Suprapubic skin (tissue), 4 donors: ENCODE results near the gene GRID2. TPM values are rescaled to one million over a fixed set of nuclear protein-coding genes. Genes with fewer than 3 reads are reported as not detected.

ENCODE experiments used
- DNase-seq, 2 donors: peaks; one replicate each; pipeline ENCODE4 v3.0.0-alpha.2; 2019; ENCODE audit warnings: low spot score in 2 of 2
- H3K27ac ChIP-seq: fragments of 200-600 bp; sonication (generic); one replicate; pipeline ENCODE4 v1.5.1; 2019
- H3K27me3 ChIP-seq: fragments of 200-600 bp; sonication (generic); one replicate; pipeline ENCODE4 v1.5.1; 2019
- H3K36me3 ChIP-seq: fragments of 200-600 bp; sonication (generic); one replicate; pipeline ENCODE4 v1.5.1; 2019
- H3K4me1 ChIP-seq: fragments of 200-600 bp; sonication (generic); one replicate; pipeline ENCODE4 v1.5.1; 2019
- H3K4me3 ChIP-seq: fragments of 200-600 bp; sonication (generic); one replicate; pipeline ENCODE4 v1.5.1; 2019; ENCODE audit warnings: mild to moderate bottlenecking
- H3K9me3 ChIP-seq: fragments of 200-600 bp; sonication (generic); one replicate; pipeline ENCODE4 v1.5.1; 2019
- CTCF ChIP-seq, 2 donors: fragments of 200-600 bp in 1 of 2; fragments of 450-650 bp in 1 of 2; sonication (generic) in 1 of 2; IDR thresholded peaks; one replicate each; pipeline ENCODE4 v1.5.1; 2016 to 2019; ENCODE audit warnings: antibody characterized with exemption in 2 of 2, mild to moderate bottlenecking in 1 of 2, moderate library complexity in 1 of 2
- EP300 ChIP-seq: sonication (generic); formaldehyde crosslinking; IDR thresholded peaks from one replicate; pipeline ENCODE4 v1.6.1; 2017; ENCODE audit warnings: antibody characterized with exemption
- POLR2A ChIP-seq, 2 donors: fragments of 450-650 bp; IDR thresholded peaks; one replicate each; pipeline ENCODE4 v1.6.1; 2017; ENCODE audit warnings: antibody characterized with exemption in 2 of 2, mild to moderate bottlenecking in 2 of 2, moderate library complexity in 2 of 2
- POLR2AphosphoS5 ChIP-seq, 3 donors: sonication (generic); formaldehyde crosslinking; IDR thresholded peaks; one replicate each; pipeline ENCODE4 v1.6.1; 2017; ENCODE audit warnings: antibody characterized with exemption in 3 of 3
- WGBS: methylation state at CpG from one replicate; pipeline ENCODE4 v1.1.5; 2018; 5-methylcytosine and 5-hydroxymethylcytosine counted together
- total RNA-seq, 4 donors: library from RNA; depleted of rRNA; stranded (reverse); fragments of >200 nt; gene quantifications; one replicate each; pipeline ENCODE4 v1.1.0, GENCODE V29; 2016

GRID2 gene
- total RNA-seq, 4 donors from 2014 or later, result not detected

- Histone ChIP-seq H3K4me1 (peaks cover 6% of the 10 kb centered on the region), H3K4me3 (no peak overlapping the region), H3K9me3 (no peaks in the 10 kb centered on the region), H3K36me3 (no peaks in the 10 kb centered on the region), H3K27me3 (no peaks in the 10 kb centered on the region), H3K27ac (no peak overlapping the region)
- WGBS, result 13% methylated on average over 1 of the region's 1 CpG
- TF ChIP-seq POLR2A (IDR thresholded peaks at IDR 0.05) (no peak), CTCF (IDR thresholded peaks at IDR 0.05) (no peak), EP300 (no peak), POLR2AphosphoS5 (IDR thresholded peaks at IDR 0.05) (no peak)
- DNase-seq, result no peak
Measured at GRCh38 chr4:92334716-92335350, 31.1 kb downstream of the GRID2 start.

GRCh38 chr4:92339676-92340075, 35.9 kb downstream of the GRID2 start:
- no peak overlapping the region for H3K27ac ChIP-seq
- no peak for DNase-seq
- H3K4me1 ChIP-seq, result peaks cover 3% of the 10 kb centered on the region
- WGBS, result 32% methylated on average over 4 of the region's 4 CpGs
- H3K9me3 ChIP-seq, result no peaks in the 10 kb centered on the region
- H3K27me3 ChIP-seq, result no peaks in the 10 kb centered on the region
- no peak overlapping the region for H3K4me3 ChIP-seq
- no peak for TF ChIP-seq CTCF (IDR thresholded peaks at IDR 0.05)
- no peak for TF ChIP-seq POLR2A (IDR thresholded peaks at IDR 0.05)
- TF ChIP-seq EP300, result no peak
- no peak for TF ChIP-seq POLR2AphosphoS5 (IDR thresholded peaks at IDR 0.05)
- H3K36me3 ChIP-seq, result no peaks in the 10 kb centered on the region

- Histone ChIP-seq H3K9me3 (no peaks in the 10 kb centered on the region), H3K36me3 (no peaks in the 10 kb centered on the region), H3K4me1 (no peaks in the 10 kb centered on the region), H3K27ac (no peak overlapping the region), H3K27me3 (no peaks in the 10 kb centered on the region), H3K4me3 (no peak overlapping the region)
- DNase-seq, result no peak
- WGBS, result 86% methylated on average over 3 of the region's 3 CpGs
- TF ChIP-seq POLR2AphosphoS5 (IDR thresholded peaks at IDR 0.05) (no peak), CTCF (IDR thresholded peaks at IDR 0.05) (no peak), POLR2A (IDR thresholded peaks at IDR 0.05) (no peak), EP300 (no peak)
Measured at GRCh38 chr4:92344216-92344615, 40.5 kb downstream of the GRID2 start.

- TF ChIP-seq CTCF (IDR thresholded peaks at IDR 0.05) (no peak), POLR2AphosphoS5 (IDR thresholded peaks at IDR 0.05) (no peak), POLR2A (IDR thresholded peaks at IDR 0.05) (no peak), EP300 (no peak)
- WGBS, result 85% methylated on average over 3 of the region's 3 CpGs
- DNase-seq, result no peak
- H3K27me3 ChIP-seq, result no peaks in the 10 kb centered on the region
- H3K4me1 ChIP-seq, result no peaks in the 10 kb centered on the region
- H3K9me3 ChIP-seq, result no peaks in the 10 kb centered on the region
- H3K4me3 ChIP-seq, result no peak overlapping the region
- no peak overlapping the region for H3K27ac ChIP-seq
- no peaks in the 10 kb centered on the region for H3K36me3 ChIP-seq
Measured at GRCh38 chr4:92346289-92346688, 42.5 kb downstream of the GRID2 start.

- DNase-seq, result no peak
- WGBS, result 64% methylated on average over 2 of the region's 2 CpGs
- no peaks in the 10 kb centered on the region for H3K9me3 ChIP-seq
- no peaks in the 10 kb centered on the region for H3K27me3 ChIP-seq
- H3K27ac ChIP-seq, result no peak overlapping the region
- TF ChIP-seq EP300, result no peak
- no peak for TF ChIP-seq POLR2AphosphoS5 (IDR thresholded peaks at IDR 0.05)
- TF ChIP-seq POLR2A (IDR thresholded peaks at IDR 0.05), result no peak
- no peak for TF ChIP-seq CTCF (IDR thresholded peaks at IDR 0.05)
- H3K4me1 ChIP-seq, result no peaks in the 10 kb centered on the region
- no peaks in the 10 kb centered on the region for H3K36me3 ChIP-seq
- no peak overlapping the region for H3K4me3 ChIP-seq
Measured at GRCh38 chr4:92357966-92358365, 54.2 kb downstream of the GRID2 start.
